GM10248 (cell line): ENCODE measurements around the gene SMPD3.
A peak's percentile ranks its signal among the peaks of the same experiment; 100 is the strongest.

Source experiments
- CTCF ChIA-PET: fragments of 300-600 bp; sonication (Branson Sonifier 250); formaldehyde crosslinking; extraction: SDS; loops from one replicate; lab custom pipeline; 2021; ENCODE audit warnings: antibody characterized with exemption; lab: Yijun Ruan, JAX
- POLR2A ChIA-PET: fragments of 350-650 bp; sonication (Branson Sonifier 250); formaldehyde crosslinking; extraction: SDS; loops from one replicate; lab custom pipeline; 2020; ENCODE audit warnings: antibody characterized with exemption; lab: Yijun Ruan, JAX
- DNase-seq: peaks from one replicate; pipeline ENCODE4 v3.0.0; 2012; ENCODE audit errors: extremely low spot score
- TF ChIP-seq, protein P1 (sequence below): IDR thresholded peaks from 2 replicates; pipeline ENCODE4 v1.5.1; 2012; ENCODE audit warnings: mild to moderate bottlenecking, low read depth; ENCODE audit errors: extremely low read depth, missing control alignments, control extremely low read depth

SMPD3 gene

DNA sequence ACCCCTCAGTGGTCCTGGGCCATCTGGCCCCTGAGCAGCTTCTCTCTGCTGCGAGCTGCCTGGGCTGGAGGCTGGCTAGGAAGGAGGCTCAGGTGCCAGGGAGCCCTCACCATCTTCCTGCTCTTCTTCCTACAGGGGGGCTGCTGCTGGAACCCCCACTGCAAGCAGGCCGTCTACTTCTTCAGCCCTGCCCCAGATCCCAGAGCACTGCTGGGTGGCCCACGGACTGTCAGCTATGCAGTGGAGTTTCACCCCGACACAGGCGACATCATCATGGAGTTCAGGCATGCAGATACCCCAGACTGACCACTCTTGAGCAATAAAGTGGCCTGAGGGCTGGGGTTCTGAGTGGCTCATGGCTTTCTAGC, 91.4 kb downstream of the SMPD3 start:
- no peak for DNase-seq
- POLR2A ChIA-PET, result no interaction called here
- CTCF ChIA-PET, result interaction anchor here (1.0 to 6.4 kb wide), 6 partner anchors 10 to 95 kb away, joined by 3 to 64 read pairs (median 7); no protein-coding TSS in a partner anchor
- TF ChIP-seq, protein P1, sequence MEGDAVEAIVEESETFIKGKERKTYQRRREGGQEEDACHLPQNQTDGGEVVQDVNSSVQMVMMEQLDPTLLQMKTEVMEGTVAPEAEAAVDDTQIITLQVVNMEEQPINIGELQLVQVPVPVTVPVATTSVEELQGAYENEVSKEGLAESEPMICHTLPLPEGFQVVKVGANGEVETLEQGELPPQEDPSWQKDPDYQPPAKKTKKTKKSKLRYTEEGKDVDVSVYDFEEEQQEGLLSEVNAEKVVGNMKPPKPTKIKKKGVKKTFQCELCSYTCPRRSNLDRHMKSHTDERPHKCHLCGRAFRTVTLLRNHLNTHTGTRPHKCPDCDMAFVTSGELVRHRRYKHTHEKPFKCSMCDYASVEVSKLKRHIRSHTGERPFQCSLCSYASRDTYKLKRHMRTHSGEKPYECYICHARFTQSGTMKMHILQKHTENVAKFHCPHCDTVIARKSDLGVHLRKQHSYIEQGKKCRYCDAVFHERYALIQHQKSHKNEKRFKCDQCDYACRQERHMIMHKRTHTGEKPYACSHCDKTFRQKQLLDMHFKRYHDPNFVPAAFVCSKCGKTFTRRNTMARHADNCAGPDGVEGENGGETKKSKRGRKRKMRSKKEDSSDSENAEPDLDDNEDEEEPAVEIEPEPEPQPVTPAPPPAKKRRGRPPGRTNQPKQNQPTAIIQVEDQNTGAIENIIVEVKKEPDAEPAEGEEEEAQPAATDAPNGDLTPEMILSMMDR, result no peak

- TF ChIP-seq, protein P1, result no peak
- ChIA-PET CTCF (interaction anchor here (1.0 to 6.4 kb wide), 7 partner anchors 10 to 95 kb away, joined by 3 to 64 read pairs (median 4); no protein-coding TSS in a partner anchor), POLR2A (no interaction called here)
- DNase-seq, result peak; percentile 87
Measured at GRCh38 chr16:68356249-68356918, 91.9 kb downstream of the SMPD3 start.

DNA sequence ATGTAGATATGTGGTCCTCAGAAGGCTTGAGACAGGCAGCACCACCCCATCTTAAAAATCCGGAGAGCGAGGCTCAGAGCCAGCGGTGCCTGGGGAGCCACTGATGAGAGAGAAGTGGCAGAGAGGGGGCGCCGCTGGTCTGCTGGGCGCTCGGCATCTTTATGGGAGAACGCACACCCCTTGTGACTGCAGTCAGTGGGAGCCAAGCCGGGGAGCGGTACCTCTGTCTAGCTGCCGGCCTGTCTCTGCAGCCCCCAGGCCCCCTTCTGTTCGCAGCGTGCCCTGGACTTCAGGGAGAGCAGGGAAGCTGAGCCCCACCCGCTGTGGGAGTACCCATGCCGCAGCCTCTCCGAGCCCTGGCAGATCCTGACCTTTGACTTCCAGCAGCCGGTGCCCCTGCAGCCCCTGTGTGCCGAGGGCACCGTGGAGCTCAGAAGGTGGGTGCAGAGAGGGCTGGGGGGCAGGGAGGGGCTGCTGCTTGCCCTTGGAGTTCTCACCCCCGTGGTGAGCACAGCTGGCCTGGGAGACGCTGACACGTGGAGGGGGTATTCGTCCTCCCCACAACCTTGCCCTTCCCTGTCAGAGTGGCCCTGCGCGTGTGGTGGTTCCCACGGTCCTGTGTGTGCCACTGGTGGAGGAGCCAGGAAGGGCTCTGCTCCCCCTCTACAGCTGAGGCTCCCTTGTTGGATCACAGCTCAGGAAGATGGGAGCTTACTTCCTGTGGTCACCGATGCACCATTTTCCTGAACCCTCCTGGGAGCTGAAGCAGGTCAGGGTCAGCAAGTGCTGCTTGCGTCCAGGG, 92.7 kb downstream of the SMPD3 start:
- DNase-seq, result peak; percentile 42
- CTCF ChIA-PET, result interaction anchor here (0.9 to 6.4 kb wide), 9 partner anchors 11 to 94 kb away, joined by 3 to 64 read pairs (median 4); no protein-coding TSS in a partner anchor
- POLR2A ChIA-PET, result no interaction called here
- TF ChIP-seq, protein P1, result peak; percentile 16

DNA sequence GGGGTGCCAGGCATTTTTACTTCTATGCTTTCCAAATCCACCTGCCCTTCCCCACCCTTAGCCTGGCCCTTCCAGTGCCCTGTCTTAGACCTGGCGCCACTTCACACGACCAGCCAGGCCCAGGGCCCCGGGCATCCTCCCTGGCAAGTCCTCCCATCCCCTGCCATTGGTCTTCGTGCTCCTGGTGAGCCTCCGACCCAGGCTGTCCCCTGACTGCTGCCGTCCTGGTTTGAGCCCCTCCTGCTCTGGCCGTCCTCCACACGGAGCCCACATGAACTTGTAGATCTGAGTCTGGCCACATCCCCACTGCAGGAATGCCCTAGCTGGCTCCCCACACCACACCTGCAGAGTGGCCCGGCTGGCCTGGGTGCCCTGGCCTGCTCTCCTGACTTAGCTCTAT, 93.5 kb downstream of the SMPD3 start:
- ChIA-PET POLR2A (interaction anchor here (1.1 kb wide), 1 partner anchor 15 kb away, joined by 3 read pairs; no protein-coding TSS in a partner anchor), CTCF (interaction anchor here (0.9 to 6.4 kb wide), 6 partner anchors 12 to 93 kb away, joined by 3 to 64 read pairs (median 4); no protein-coding TSS in a partner anchor)
- no peak for DNase-seq
- TF ChIP-seq, protein P1, result no peak

- TF ChIP-seq, protein P1, result no peak
- CTCF ChIA-PET, result interaction anchor here (6.4 kb wide), 1 partner anchor 13 kb away, joined by 64 read pairs; no protein-coding TSS in a partner anchor
- POLR2A ChIA-PET, result no interaction called here
- no peak for DNase-seq
Measured at GRCh38 chr16:68353366-68353765, 94.9 kb downstream of the SMPD3 start.

DNA sequence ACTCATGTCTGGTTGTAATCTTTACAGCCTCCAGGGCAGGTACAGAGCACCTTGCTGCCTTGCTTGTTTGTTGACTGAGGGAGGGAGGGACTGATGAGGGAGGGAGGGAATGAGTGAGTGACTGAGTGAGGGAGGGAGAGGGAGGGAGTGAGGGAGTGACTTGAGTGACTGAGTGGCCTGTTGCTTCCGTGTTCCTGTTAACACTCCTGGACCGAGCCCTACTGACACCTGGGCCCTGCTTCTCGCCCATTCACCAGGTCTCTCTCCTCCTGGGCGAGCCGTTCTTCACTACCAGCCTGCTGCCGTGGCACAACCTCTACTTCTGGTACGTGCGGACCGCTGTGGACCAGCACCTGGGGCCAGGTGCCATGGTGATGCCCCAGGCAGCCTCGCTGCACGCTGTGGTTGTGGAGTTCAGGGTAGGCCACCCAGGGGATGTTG, 96.3 kb downstream of the SMPD3 start:
- CTCF ChIA-PET, result interaction anchor here (0.6 to 6.4 kb wide), 3 partner anchors 9 to 45 kb away, joined by 3 to 64 read pairs (median 4); no protein-coding TSS in a partner anchor
- POLR2A ChIA-PET, result no interaction called here
- DNase-seq, result no peak
- TF ChIP-seq, protein P1, result no peak
